BLaER1 (cell line): ENCODE data around the gene OLFM2.
A peak's percentile ranks its signal among the peaks of the same experiment; 100 is the strongest.
"Not testable (repeated sequence)": the region's sequence is repeated elsewhere in the genome, so short reads cannot be mapped to it uniquely, and the experiment has no call there.

Source experiments
- H3K27ac ChIP-seq: shearing (Covaris generic); formaldehyde crosslinking; 2 replicates; pipeline ENCODE4 v1.8.1; 2022
- H3K27me3 ChIP-seq: shearing (Covaris generic); formaldehyde crosslinking; 2 replicates; pipeline ENCODE4 v1.8.1; 2022
- H3K36me3 ChIP-seq: shearing (Covaris generic); formaldehyde crosslinking; 2 replicates; pipeline ENCODE4 v1.8.1; 2022
- H3K4me1 ChIP-seq: shearing (Covaris generic); formaldehyde crosslinking; 2 replicates; pipeline ENCODE4 v1.8.1; 2022
- H3K4me2 ChIP-seq: shearing (Covaris generic); formaldehyde crosslinking; 2 replicates; pipeline ENCODE4 v1.8.1; 2022
- H3K4me3 ChIP-seq: shearing (Covaris generic); formaldehyde crosslinking; 2 replicates; pipeline ENCODE4 v1.8.1; 2022
- H3K9ac ChIP-seq: shearing (Covaris generic); formaldehyde crosslinking; 2 replicates; pipeline ENCODE4 v1.8.1; 2022
- H3K9me3 ChIP-seq: shearing (Covaris generic); formaldehyde crosslinking; 2 replicates; pipeline ENCODE4 v1.8.1; 2022
- H4K20me1 ChIP-seq: shearing (Covaris generic); formaldehyde crosslinking; 2 replicates; pipeline ENCODE4 v1.8.1; 2022
- Cebpa-rat ChIP-seq: shearing (Covaris generic); IDR thresholded peaks from 2 replicates; pipeline ENCODE4 v1.8.1; 2022

OLFM2 gene

GRCh38 chr19:9931629-9932028 is 4.7 kb downstream of the OLFM2 start:
- Histone ChIP-seq H3K4me3 (no peak overlapping the region), H3K27ac (no peak overlapping the region), H3K27me3 (peaks cover 22% of the 10 kb centered on the region), H4K20me1 (no peaks in the 10 kb centered on the region), H3K4me2 (no peak overlapping the region), H3K4me1 (peaks cover 22% of the 10 kb centered on the region), H3K9me3 (no peaks in the 10 kb centered on the region), H3K36me3 (no peaks in the 10 kb centered on the region), H3K9ac (no peak overlapping the region)
- no peak for TF ChIP-seq Cebpa-rat

- Histone ChIP-seq H3K4me3 (no peak overlapping the region), H3K27ac (no peak overlapping the region), H3K9me3 (peaks cover 15% of the 10 kb centered on the region), H3K9ac (no peak overlapping the region), H4K20me1 (no peaks in the 10 kb centered on the region), H3K27me3 (no peaks in the 10 kb centered on the region), H3K36me3 (no peaks in the 10 kb centered on the region), H3K4me1 (peaks cover 7% of the 10 kb centered on the region; the same call in 1 of the 2 replicates), H3K4me2 (no peak overlapping the region)
- TF ChIP-seq Cebpa-rat = no peak
Measured at GRCh38 chr19:9923440-9923839, 12.9 kb downstream of the OLFM2 start.

GRCh38 chr19:9922782-9923379 is 13.4 kb downstream of the OLFM2 start:
- not testable (repeated sequence) for H3K9ac ChIP-seq, H3K27me3 ChIP-seq, H3K36me3 ChIP-seq

GRCh38 chr19:9917321-9917720 is 19.0 kb downstream of the OLFM2 start:
- no peak for TF ChIP-seq Cebpa-rat
- no peak overlapping the region for H3K4me3 ChIP-seq
- H3K9me3 ChIP-seq = peaks cover 1% of the 10 kb centered on the region; the same call in 1 of the 2 replicates
- peaks cover 27% of the 10 kb centered on the region for H3K27me3 ChIP-seq
- H3K9ac ChIP-seq = no peak overlapping the region
- no peak overlapping the region for H3K27ac ChIP-seq
- peaks cover 16% of the 10 kb centered on the region for H4K20me1 ChIP-seq
- no peak overlapping the region for H3K4me2 ChIP-seq
- H3K4me1 ChIP-seq = 0 out of 2 replicates have a peak, but pooled peaks cover 7% of the 10 kb centered on the region
- no peaks in the 10 kb centered on the region for H3K36me3 ChIP-seq

More at GRCh38 chr19:9922782-9923379, 13.4 kb downstream of the OLFM2 start:
- not testable (repeated sequence) for H3K4me2 ChIP-seq, H4K20me1 ChIP-seq, H3K27ac ChIP-seq, H3K4me3 ChIP-seq, H3K4me1 ChIP-seq
- peaks cover 15% of the 10 kb centered on the region for H3K9me3 ChIP-seq

- H3K27ac ChIP-seq = no peak overlapping the region
- no peaks in the 10 kb centered on the region for H3K36me3 ChIP-seq
- no peak overlapping the region for H3K4me3 ChIP-seq
- no peak overlapping the region for H3K9ac ChIP-seq
- no peaks in the 10 kb centered on the region; the same call in 1 of the 2 replicates for H3K9me3 ChIP-seq
- peaks cover 22% of the 10 kb centered on the region for H4K20me1 ChIP-seq
- H3K27me3 ChIP-seq = peaks cover 33% of the 10 kb centered on the region
- 0 out of 2 replicates have a peak, but pooled peaks cover 7% of the 10 kb centered on the region for H3K4me1 ChIP-seq
- no peak overlapping the region for H3K4me2 ChIP-seq
- TF ChIP-seq Cebpa-rat = no peak
Measured at GRCh38 chr19:9916719-9917118, 19.6 kb downstream of the OLFM2 start.

- no peak overlapping the region for H3K9ac ChIP-seq
- H4K20me1 ChIP-seq = peaks cover 30% of the 10 kb centered on the region
- no peaks in the 10 kb centered on the region for H3K36me3 ChIP-seq
- H3K9me3 ChIP-seq = no peaks in the 10 kb centered on the region; the same call in 1 of the 2 replicates
- H3K27ac ChIP-seq = no peak overlapping the region
- TF ChIP-seq Cebpa-rat = no peak
- peak overlapping the region; percentile 63 for H3K4me3 ChIP-seq
- peaks cover 51% of the 10 kb centered on the region for H3K27me3 ChIP-seq
- peak overlapping the region; percentile 78 for H3K4me2 ChIP-seq
- H3K4me1 ChIP-seq = 0 out of 2 replicates have a peak, but pooled peaks cover 7% of the 10 kb centered on the region
Measured at GRCh38 chr19:9914315-9915207, 21.8 kb downstream of the OLFM2 start.

- peak overlapping the region; percentile 63 for H3K4me3 ChIP-seq
- no peaks in the 10 kb centered on the region for H3K36me3 ChIP-seq
- no peak for TF ChIP-seq Cebpa-rat
- H3K27ac ChIP-seq = no peak overlapping the region
- peaks cover 57% of the 10 kb centered on the region for H3K27me3 ChIP-seq
- H3K9ac ChIP-seq = no peak overlapping the region
- peaks cover 30% of the 10 kb centered on the region for H4K20me1 ChIP-seq
- H3K9me3 ChIP-seq = no peaks in the 10 kb centered on the region; the same call in 1 of the 2 replicates
- peak overlapping the region; percentile 78 for H3K4me2 ChIP-seq
- H3K4me1 ChIP-seq = 0 out of 2 replicates have a peak, but pooled peaks cover 7% of the 10 kb centered on the region
Measured at GRCh38 chr19:9914001-9914314, 22.4 kb downstream of the OLFM2 start.

- H3K4me3 ChIP-seq = no peak overlapping the region
- no peak for TF ChIP-seq Cebpa-rat
- H3K4me2 ChIP-seq = no peak overlapping the region
Measured at GRCh38 chr19:9913237-9914000, 22.9 kb downstream of the OLFM2 start.

GRCh38 chr19:9912551-9913236 is 23.6 kb downstream of the OLFM2 start:
- Histone ChIP-seq H3K27ac (no peak overlapping the region), H3K27me3 (peaks cover 57% of the 10 kb centered on the region), H3K4me1 (0 out of 2 replicates have a peak, but pooled peaks cover 7% of the 10 kb centered on the region), H3K4me3 (no peak overlapping the region), H4K20me1 (peaks cover 30% of the 10 kb centered on the region), H3K4me2 (no peak overlapping the region), H3K9me3 (no peaks in the 10 kb centered on the region; the same call in 1 of the 2 replicates), H3K36me3 (no peaks in the 10 kb centered on the region), H3K9ac (no peak overlapping the region)
- no peak for TF ChIP-seq Cebpa-rat

More at GRCh38 chr19:9913237-9914000, 22.9 kb downstream of the OLFM2 start:
- H3K36me3 ChIP-seq = no peaks in the 10 kb centered on the region
- no peak overlapping the region for H3K27ac ChIP-seq
- H3K9ac ChIP-seq = no peak overlapping the region
- H4K20me1 ChIP-seq = peaks cover 30% of the 10 kb centered on the region
- H3K9me3 ChIP-seq = no peaks in the 10 kb centered on the region; the same call in 1 of the 2 replicates
- peaks cover 57% of the 10 kb centered on the region for H3K27me3 ChIP-seq
- 0 out of 2 replicates have a peak, but pooled peaks cover 7% of the 10 kb centered on the region for H3K4me1 ChIP-seq
